ENCODE results near the gene UST.

UST gene

DNA sequence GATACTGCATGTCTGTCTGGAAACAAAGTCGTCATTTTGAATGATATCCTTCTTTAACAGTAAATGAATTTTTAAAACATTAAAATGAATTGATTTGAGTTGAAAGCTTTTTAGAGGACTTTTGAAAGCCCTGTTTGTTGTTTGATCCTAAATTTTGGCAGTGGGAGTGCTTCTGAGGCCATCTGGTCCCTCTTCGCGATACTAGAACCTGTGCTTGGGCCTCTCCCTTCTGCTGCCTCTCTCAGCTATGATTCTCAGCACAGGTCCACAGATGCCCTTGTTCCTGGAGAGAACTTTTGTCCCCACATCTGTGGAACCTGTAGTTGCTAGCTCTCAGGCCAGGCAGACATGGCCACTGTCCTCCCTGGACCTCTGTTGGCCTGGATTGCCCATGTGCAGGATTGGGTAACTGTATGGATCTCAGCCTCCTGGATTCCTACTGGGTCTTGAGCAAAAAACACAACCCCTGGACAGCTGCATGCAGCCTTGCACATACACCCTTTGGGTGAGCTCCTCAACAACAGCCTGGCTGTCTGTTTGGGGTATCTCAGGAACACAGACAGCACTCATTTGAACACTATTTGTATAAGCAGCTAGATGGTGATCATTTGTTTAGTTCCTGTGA is 21.9 kb downstream of the UST start:
- no peaks in the 10 kb centered on the region for H3K36me3 ChIP-seq
- peaks cover 9% of the 10 kb centered on the region for H3K27me3 ChIP-seq
- TF ChIP-seq, protein P1, sequence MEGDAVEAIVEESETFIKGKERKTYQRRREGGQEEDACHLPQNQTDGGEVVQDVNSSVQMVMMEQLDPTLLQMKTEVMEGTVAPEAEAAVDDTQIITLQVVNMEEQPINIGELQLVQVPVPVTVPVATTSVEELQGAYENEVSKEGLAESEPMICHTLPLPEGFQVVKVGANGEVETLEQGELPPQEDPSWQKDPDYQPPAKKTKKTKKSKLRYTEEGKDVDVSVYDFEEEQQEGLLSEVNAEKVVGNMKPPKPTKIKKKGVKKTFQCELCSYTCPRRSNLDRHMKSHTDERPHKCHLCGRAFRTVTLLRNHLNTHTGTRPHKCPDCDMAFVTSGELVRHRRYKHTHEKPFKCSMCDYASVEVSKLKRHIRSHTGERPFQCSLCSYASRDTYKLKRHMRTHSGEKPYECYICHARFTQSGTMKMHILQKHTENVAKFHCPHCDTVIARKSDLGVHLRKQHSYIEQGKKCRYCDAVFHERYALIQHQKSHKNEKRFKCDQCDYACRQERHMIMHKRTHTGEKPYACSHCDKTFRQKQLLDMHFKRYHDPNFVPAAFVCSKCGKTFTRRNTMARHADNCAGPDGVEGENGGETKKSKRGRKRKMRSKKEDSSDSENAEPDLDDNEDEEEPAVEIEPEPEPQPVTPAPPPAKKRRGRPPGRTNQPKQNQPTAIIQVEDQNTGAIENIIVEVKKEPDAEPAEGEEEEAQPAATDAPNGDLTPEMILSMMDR (IDR thresholded peaks at IDR 0.05; ENCODE audit: low read depth, low read length), result no peak
- no peak for DNase-seq
- no peaks in the 10 kb centered on the region for H3K9me3 ChIP-seq
- no peaks in the 10 kb centered on the region for H3K4me1 ChIP-seq
- H3K4me3 ChIP-seq (ENCODE audit: low read depth, low read length), result no peak overlapping the region

DNA sequence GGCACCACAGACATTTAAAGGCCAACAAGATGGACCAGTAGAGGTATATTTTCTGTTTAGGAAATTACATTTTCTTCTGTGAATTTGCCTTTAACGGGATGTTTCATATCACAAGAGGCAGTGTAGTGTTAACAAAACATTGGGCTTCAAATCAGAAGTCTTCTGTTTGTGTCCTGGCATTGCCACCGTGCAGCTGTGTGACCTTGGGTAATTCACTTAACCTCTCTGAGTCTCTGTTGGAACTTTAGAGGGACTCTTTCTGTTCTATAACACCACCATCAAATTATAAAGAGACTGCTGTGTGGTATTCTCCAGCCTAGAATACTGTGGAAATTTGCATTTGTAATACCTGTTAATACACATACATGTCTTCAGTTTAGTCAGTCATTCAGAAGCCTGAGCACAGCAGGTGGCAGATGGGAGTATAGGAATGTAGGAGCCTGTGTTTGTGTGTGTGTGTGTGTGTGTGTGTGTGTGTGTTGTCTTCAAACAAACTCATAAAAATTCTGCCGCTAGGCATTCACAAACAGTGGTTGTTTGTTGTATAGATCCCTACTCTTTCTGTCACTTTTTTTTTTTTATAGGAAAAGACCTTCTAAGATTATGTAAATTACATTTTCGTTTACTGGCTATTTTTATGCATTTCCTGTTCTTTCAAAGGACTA is 22.6 kb downstream of the UST start:
- no peak overlapping the region for H3K4me3 ChIP-seq (ENCODE audit: low read depth, low read length)
- peaks cover 9% of the 10 kb centered on the region for H3K27me3 ChIP-seq

DNA sequence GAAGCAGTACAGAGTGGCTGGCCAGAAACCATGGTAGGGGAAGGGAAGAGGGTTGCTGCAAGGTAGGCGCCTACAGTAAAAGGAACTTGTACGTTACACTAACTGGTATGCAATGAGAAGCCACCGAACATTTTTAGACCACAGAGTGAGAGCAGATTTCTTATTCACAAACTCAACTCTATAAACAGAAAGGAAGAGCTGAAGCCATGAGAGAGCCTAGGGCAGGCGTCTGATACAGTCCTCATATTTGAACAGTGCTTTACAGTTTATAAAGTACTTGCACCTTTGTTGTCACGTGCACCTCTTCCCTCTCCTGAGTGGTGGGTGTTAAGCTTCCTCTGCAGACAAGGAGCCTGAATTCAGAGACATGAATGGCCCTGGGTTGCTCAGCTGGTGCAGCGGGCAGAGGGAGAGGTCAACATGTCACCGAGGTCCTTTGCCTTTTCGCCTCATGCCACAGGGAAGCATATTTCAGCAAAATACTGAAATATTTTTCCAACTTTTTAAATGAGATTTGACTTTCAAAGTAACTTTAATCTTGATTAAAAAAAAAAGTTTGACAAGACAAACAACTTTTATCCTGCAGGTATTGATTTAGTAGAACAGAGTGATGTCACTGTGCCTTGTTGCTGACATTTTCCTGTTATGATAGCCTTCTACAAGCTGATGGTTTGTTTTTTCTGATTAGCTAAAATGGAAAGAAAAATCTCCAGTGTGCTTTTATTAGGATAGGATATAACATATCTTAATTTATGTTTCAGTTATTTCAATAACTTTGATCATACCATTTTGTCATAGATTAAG is 23.8 kb downstream of the UST start:
- Histone ChIP-seq H3K4me3 (ENCODE audit: low read depth, low read length) (no peak overlapping the region), H3K4me1 (no peaks in the 10 kb centered on the region), H3K36me3 (no peaks in the 10 kb centered on the region), H3K27me3 (peaks cover 9% of the 10 kb centered on the region), H3K9me3 (no peaks in the 10 kb centered on the region)
- no peak for DNase-seq
- TF ChIP-seq, protein P1 (IDR thresholded peaks at IDR 0.05; ENCODE audit: low read depth, low read length), result no peak

More for the DNA sequence above, 22.6 kb downstream of the UST start:
- no peak for DNase-seq
- TF ChIP-seq, protein P1 (IDR thresholded peaks at IDR 0.05; ENCODE audit: low read depth, low read length), result no peak
- Histone ChIP-seq H3K9me3 (no peaks in the 10 kb centered on the region), H3K36me3 (no peaks in the 10 kb centered on the region), H3K4me1 (no peaks in the 10 kb centered on the region)

DNA sequence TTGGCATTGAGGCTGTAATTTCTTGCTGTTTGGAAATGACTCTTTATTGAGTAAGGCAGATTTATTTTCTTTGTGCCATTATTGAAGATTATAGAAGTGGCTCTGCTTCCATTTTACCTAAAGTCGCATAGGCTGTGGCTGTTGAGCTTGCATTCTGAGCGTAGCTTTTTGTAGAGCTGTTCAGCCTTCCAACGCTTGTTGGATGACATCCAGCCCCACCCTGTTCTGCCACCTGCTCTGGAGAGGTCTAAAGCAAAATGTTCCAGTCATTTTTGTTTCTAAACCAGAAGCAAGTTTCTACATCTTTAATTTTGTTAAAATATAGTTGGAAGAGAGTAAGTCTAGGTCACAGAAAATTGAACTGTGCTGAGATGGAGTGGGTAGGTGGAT is 24.4 kb downstream of the UST start:
- Histone ChIP-seq H3K9me3 (no peaks in the 10 kb centered on the region), H3K4me1 (no peaks in the 10 kb centered on the region), H3K27me3 (peaks cover 9% of the 10 kb centered on the region), H3K4me3 (ENCODE audit: low read depth, low read length) (no peak overlapping the region), H3K36me3 (no peaks in the 10 kb centered on the region)
- TF ChIP-seq, protein P1 (IDR thresholded peaks at IDR 0.05; ENCODE audit: low read depth, low read length), result no peak
- DNase-seq, result no peak

DNA sequence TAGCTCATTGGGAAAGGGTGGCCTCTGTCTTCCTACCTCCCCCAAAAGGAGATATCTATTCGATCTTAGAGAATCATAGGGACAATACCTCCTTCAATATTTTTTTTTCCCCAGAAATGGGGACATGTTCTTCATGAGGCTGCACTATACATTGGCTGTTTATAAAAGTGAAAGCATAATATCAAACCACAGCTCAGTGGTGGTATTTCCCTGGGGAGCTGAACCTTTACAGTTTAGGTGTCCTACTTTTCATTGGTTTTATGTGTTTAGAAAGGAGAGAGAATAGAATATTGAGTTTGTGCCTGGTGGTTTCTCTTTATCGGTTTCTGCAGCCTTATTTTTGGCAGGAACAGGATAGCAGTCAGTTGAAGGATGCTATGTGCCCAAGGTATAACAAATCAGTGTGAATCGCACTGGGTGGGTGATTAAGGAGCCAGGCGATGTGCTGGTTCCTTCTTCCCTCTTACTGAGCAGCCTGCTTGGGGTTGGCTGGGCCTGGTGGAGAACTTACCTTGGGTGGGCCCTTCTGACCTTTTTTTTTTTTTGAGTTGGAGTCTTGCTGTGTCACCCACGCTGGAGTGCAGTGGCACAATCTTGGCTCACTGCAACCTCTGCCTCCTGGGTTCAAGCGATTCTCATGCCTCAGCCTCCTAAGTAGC is 25.2 kb downstream of the UST start:
- Histone ChIP-seq H3K27me3 (peaks cover 9% of the 10 kb centered on the region), H3K36me3 (no peaks in the 10 kb centered on the region), H3K4me1 (no peaks in the 10 kb centered on the region), H3K9me3 (no peaks in the 10 kb centered on the region), H3K4me3 (ENCODE audit: low read depth, low read length) (no peak overlapping the region)
- no peak for DNase-seq
- TF ChIP-seq, protein P1 (IDR thresholded peaks at IDR 0.05; ENCODE audit: low read depth, low read length), result no peak

All from BE2C (cell line).